Ectodermal cell (in vitro differentiated cells): ENCODE measurements around the gene SP3.

Source experiments
- H3K27ac ChIP-seq: 2 replicates; pipeline ENCODE4 v1.7.0; 2013; ENCODE audit warnings: mild to moderate bottlenecking, low read depth, low read length; ENCODE audit not compliant: insufficient read depth, poor library complexity, severe bottlenecking
- H3K27me3 ChIP-seq: 2 replicates; pipeline ENCODE4 v1.7.0; 2013; ENCODE audit warnings: mild to moderate bottlenecking, low read length; ENCODE audit not compliant: insufficient read depth, control insufficient read depth, poor library complexity, severe bottlenecking
- H3K36me3 ChIP-seq: one replicate; pipeline ENCODE4 v1.7.0; 2013; ENCODE audit warnings: low read length; ENCODE audit not compliant: control insufficient read depth, insufficient read depth
- H3K4me1 ChIP-seq: one replicate; pipeline ENCODE4 v1.7.0; 2013; ENCODE audit warnings: low read length; ENCODE audit not compliant: control insufficient read depth, insufficient read depth
- H3K4me3 ChIP-seq: 2 replicates; pipeline ENCODE4 v1.7.0; 2013; ENCODE audit warnings: low read depth, low read length, control low read depth; ENCODE audit not compliant: insufficient read depth
- H3K9me3 ChIP-seq: 2 replicates; pipeline ENCODE4 v1.7.0; 2013; ENCODE audit warnings: mild to moderate bottlenecking, low read length, moderate library complexity; ENCODE audit not compliant: control insufficient read depth
- WGBS, 2 experiments: methylation state at CpG; one replicate each; pipeline ENCODE4 v1.1.7; 2013; ENCODE audit warnings: missing lambda C conversion rate in 2 of 2; 5-methylcytosine and 5-hydroxymethylcytosine counted together

The SP3 gene

DNA sequence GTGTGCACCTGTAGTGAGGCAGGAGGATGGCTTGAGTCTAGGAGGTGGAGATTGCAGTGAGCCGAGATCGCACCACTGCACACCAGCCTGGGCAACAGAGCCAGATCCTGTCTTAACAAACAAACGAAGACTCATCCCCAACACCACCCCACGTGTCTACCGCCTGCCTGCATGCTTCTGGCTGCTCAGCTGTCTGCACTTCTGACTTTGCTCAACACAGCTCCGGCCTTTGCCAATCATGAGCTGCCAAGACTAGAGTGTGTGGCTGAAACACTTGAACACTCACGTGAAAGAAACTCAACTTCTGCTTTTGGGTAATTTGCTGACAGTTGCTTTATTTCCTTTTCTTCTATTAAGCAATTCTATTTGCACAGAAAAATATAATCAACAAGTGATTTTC, 32.1 kb upstream of the SP3 start:
- H3K4me3 ChIP-seq: no peak overlapping the region
- no peaks in the 10 kb centered on the region for H3K36me3 ChIP-seq
- no peaks in the 10 kb centered on the region for H3K4me1 ChIP-seq
- no peaks in the 10 kb centered on the region for H3K27me3 ChIP-seq
- H3K27ac ChIP-seq: no peak overlapping the region
- H3K9me3 ChIP-seq: no peaks in the 10 kb centered on the region
- WGBS, 2 experiments: 88 to 93% methylated on average over 7 of the region's 7 CpGs

GRCh38 chr2:173996766-173997165, 31.6 kb upstream of the SP3 start:
- no peak overlapping the region for H3K27ac ChIP-seq
- no peaks in the 10 kb centered on the region for H3K9me3 ChIP-seq
- no peak overlapping the region for H3K4me3 ChIP-seq
- no peaks in the 10 kb centered on the region for H3K27me3 ChIP-seq
- H3K4me1 ChIP-seq: no peaks in the 10 kb centered on the region
- WGBS, 2 experiments: 63 to 65% methylated on average over 2 of the region's 2 CpGs
- no peaks in the 10 kb centered on the region for H3K36me3 ChIP-seq

GRCh38 chr2:173993459-173993858, 28.3 kb upstream of the SP3 start:
- no peak overlapping the region for H3K4me3 ChIP-seq
- WGBS, 2 experiments: 87 to 100% methylated on average over 1 of the region's 1 CpG
- H3K9me3 ChIP-seq: no peaks in the 10 kb centered on the region
- no peaks in the 10 kb centered on the region for H3K36me3 ChIP-seq
- H3K27me3 ChIP-seq: no peaks in the 10 kb centered on the region
- H3K4me1 ChIP-seq: peaks cover 3% of the 10 kb centered on the region
- no peak overlapping the region for H3K27ac ChIP-seq

DNA sequence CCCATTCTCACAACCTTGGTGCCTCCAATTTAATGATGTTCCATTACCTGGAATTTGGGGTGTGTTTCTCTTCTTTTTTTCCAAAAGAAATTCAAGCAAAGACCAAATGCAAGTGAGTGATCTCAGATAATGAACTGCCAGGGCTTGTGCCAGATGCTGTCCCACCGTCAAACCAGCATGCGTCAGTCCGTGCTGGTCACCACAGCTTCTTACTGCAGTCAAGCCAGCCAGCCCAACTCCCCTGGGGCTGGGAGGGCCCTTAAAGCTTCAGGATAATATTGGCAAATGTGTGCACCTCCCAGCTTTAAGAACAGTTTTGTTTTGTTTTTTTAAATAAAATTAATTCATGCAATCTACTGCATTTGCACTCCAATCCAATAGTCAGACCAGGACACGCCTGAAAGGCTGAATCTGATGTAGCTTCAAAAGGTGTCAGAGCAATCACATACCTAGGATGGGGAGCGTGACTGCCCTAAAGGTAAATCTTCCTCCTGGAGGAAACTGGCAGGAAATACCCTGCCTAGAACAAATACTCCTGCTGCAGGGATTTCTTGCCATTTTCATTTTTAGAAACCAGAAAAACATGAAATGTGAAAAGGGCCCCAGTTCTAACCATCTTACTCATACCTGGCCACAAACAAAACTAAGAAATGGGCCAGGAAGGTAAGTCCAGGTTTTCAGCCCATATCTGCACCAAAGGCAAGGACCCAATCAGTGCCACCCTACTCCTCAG, 26.8 kb upstream of the SP3 start:
- Histone ChIP-seq H3K36me3 (no peaks in the 10 kb centered on the region), H3K4me3 (no peak overlapping the region), H3K27ac (no peak overlapping the region), H3K4me1 (peaks cover 3% of the 10 kb centered on the region), H3K9me3 (no peaks in the 10 kb centered on the region), H3K27me3 (no peaks in the 10 kb centered on the region)
- 92% methylated on average over 5 of the region's 5 CpGs for WGBS, 2 experiments

DNA sequence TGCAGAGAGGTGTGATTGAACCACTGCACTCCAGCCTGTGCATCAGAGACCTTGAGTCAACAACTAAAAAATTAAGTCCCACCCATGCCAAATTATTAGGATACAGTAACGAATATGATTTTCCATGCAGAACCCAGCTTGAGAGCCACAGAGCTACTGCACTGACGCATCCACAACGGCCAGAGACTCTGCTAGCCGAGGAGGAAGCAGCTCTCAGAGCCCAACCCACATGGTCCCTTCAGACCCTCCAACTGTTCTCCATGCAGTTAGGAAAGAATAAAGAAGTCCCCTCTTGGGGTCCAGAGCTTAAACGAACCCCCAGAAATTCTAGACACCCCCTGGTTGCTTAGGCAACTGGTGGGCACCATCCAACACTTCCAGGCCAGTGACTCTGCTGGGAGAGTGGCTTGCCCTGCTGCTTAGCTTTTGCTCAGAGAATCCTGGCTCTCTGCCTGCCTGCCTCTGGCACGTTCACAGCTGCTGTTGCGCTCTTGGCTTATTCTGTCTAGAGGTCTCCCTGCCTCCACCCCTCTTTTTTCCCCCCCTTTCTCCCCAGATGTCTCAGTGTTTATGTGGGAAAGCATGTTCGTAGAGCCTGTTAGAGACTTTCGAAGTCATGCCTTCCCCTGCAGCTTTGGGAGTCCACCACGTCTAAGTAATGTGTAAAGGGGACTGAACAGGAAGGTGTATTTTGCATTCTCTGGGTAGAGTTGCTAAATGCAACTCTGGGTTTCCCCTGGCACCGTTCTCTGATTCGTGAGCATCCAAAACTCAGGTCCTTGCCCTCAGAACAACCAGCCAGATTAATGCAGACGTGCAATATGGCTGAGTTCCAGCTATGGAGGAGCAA, 26.0 kb upstream of the SP3 start:
- no peaks in the 10 kb centered on the region for H3K36me3 ChIP-seq
- WGBS, 2 experiments: 89% methylated on average over 13 of the region's 13 CpGs
- no peaks in the 10 kb centered on the region for H3K27me3 ChIP-seq
- no peak overlapping the region for H3K27ac ChIP-seq
- peaks cover 3% of the 10 kb centered on the region for H3K4me1 ChIP-seq
- H3K4me3 ChIP-seq: no peak overlapping the region
- H3K9me3 ChIP-seq: no peaks in the 10 kb centered on the region

DNA sequence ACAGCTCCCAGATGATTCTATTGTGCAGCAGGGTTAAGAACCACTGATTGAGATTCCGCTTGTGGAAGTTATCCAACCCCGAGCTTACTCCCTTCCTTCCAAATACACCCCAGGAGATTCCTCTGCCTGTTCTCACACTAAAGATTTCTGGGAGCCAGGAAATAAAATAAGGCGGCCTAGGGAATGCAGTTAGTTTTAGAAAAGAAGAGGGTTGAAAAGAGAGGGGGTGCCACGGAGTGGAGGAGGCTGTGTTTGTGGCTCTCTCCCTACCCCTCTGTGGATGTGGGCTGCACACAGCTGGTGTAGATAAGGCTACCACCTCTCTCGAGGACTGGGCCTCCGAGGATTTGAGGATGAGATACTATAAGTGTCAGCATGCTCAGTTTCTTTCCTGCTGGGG, 25.1 kb upstream of the SP3 start:
- Histone ChIP-seq H3K27ac (no peak overlapping the region), H3K4me3 (no peak overlapping the region), H3K4me1 (peaks cover 3% of the 10 kb centered on the region), H3K27me3 (no peaks in the 10 kb centered on the region), H3K36me3 (no peaks in the 10 kb centered on the region), H3K9me3 (no peaks in the 10 kb centered on the region)
- 86 to 90% methylated on average over 6 of the region's 6 CpGs for WGBS, 2 experiments

- Histone ChIP-seq H3K36me3 (no peaks in the 10 kb centered on the region), H3K9me3 (no peaks in the 10 kb centered on the region), H3K4me3 (no peak overlapping the region), H3K27ac (no peak overlapping the region), H3K27me3 (no peaks in the 10 kb centered on the region), H3K4me1 (peaks cover 3% of the 10 kb centered on the region)
- WGBS, 2 experiments: 80% methylated on average over 1 of the region's 1 CpG; no CpG with 5 or more reads in 1 of the 2 experiments
Measured at GRCh38 chr2:173989884-173990215, 24.7 kb upstream of the SP3 start.

GRCh38 chr2:173989160-173989883, 24.1 kb upstream of the SP3 start:
- Histone ChIP-seq H3K27ac (no peak overlapping the region), H3K27me3 (no peaks in the 10 kb centered on the region), H3K9me3 (no peaks in the 10 kb centered on the region), H3K4me3 (no peak overlapping the region), H3K4me1 (peaks cover 3% of the 10 kb centered on the region), H3K36me3 (no peaks in the 10 kb centered on the region)
- WGBS, 2 experiments: 87% methylated on average over 7 of the region's 7 CpGs

- WGBS, 2 experiments: 100% methylated on average over 2 of the region's 2 CpGs
- Histone ChIP-seq H3K36me3 (no peaks in the 10 kb centered on the region), H3K27ac (no peak overlapping the region), H3K4me1 (peaks cover 3% of the 10 kb centered on the region), H3K27me3 (no peaks in the 10 kb centered on the region), H3K9me3 (no peaks in the 10 kb centered on the region), H3K4me3 (no peak overlapping the region)
Measured at GRCh38 chr2:173986805-173987204, 21.6 kb upstream of the SP3 start.

GRCh38 chr2:173985605-173985992, 20.4 kb upstream of the SP3 start:
- Histone ChIP-seq H3K27ac (no peak overlapping the region), H3K27me3 (no peaks in the 10 kb centered on the region), H3K36me3 (no peaks in the 10 kb centered on the region), H3K4me1 (no peaks in the 10 kb centered on the region), H3K9me3 (no peaks in the 10 kb centered on the region), H3K4me3 (no peak overlapping the region)
- WGBS, 2 experiments: 86 to 100% methylated on average over 1 of the region's 1 CpG
